CD4-positive, alpha-beta T cell (primary cell): Measurements from ENCODE around the gene LRRIQ1. TPM values are rescaled to one million over a fixed set of nuclear protein-coding genes. Genes with fewer than 3 reads are reported as not detected.

Experiments used
- ATAC-seq: fragments of 200-7000 bp; cut with Tn5 transposase; one replicate; pipeline ENCODE4 v1.10.0; 2022; ENCODE audit warnings: mild to moderate bottlenecking; ENCODE audit not compliant: poor library complexity
- CTCF ChIA-PET: fragments of 350-600 bp; sonication (Branson Sonifier 250); formaldehyde crosslinking; loops from one replicate; lab custom pipeline; 2021; ENCODE audit warnings: antibody characterized with exemption, inconsistent platforms; lab: Charles Lee
- POLR2A ChIA-PET: fragments of 350-600 bp; sonication (Branson Sonifier 250); formaldehyde crosslinking; loops from one replicate; lab custom pipeline; 2021; ENCODE audit warnings: antibody characterized with exemption, inconsistent platforms; lab: Charles Lee
- DNase-seq, 14 experiments: peaks; one replicate each; pipeline ENCODE4 v3.0.0-alpha.2; 2013 to 2020; ENCODE audit warnings: mixed read lengths in 2 of 14
- H3K27ac ChIP-seq, 2 donors: one replicate each; pipeline versions ENCODE4 v1.5.1 to v1.7.0; 2013; ENCODE audit warnings: low read length in 2 of 2, low read depth in 1 of 2, mild to moderate bottlenecking in 1 of 2
- H3K27me3 ChIP-seq, 2 experiments: 1 replicate in 1 of 2; 2 replicates in 1 of 2; pipeline versions ENCODE4 v1.6.1 to v1.7.0; 2013; ENCODE audit warnings: low read length in 2 of 2, control low read depth in 1 of 2, mild to moderate bottlenecking in 1 of 2, moderate library complexity in 1 of 2; ENCODE audit not compliant: insufficient read depth in 2 of 2, control insufficient read depth in 1 of 2
- H3K36me3 ChIP-seq: one replicate; pipeline ENCODE4 v1.6.1; 2013; ENCODE audit warnings: low read length, control low read depth; ENCODE audit not compliant: insufficient read depth
- H3K4me1 ChIP-seq: one replicate; pipeline ENCODE4 v1.6.1; 2013; ENCODE audit warnings: low read length, control low read depth; ENCODE audit not compliant: insufficient read depth
- H3K4me3 ChIP-seq: one replicate; pipeline ENCODE4 v1.5.1; 2013; ENCODE audit warnings: mild to moderate bottlenecking, low read length, moderate library complexity
- H3K9me3 ChIP-seq, 2 experiments: 1 replicate in 1 of 2; 2 replicates in 1 of 2; pipeline versions ENCODE4 v1.6.1 to v1.7.0; 2013; ENCODE audit warnings: low read length in 2 of 2, mild to moderate bottlenecking in 2 of 2, control low read depth in 1 of 2, moderate library complexity in 1 of 2; ENCODE audit not compliant: control insufficient read depth in 1 of 2, insufficient read depth in 1 of 2
- H3K27ac Mint-ChIP-seq: one replicate; pipeline ENCODE4 v1.8.0; 2020; ENCODE audit warnings: mixed read lengths
- H3K27me3 Mint-ChIP-seq: one replicate; pipeline ENCODE4 v1.8.0; 2021; ENCODE audit warnings: mixed read lengths
- H3K36me3 Mint-ChIP-seq: one replicate; pipeline ENCODE4 v1.8.0; 2021; ENCODE audit warnings: low read depth, mixed read lengths
- H3K4me1 Mint-ChIP-seq: one replicate; pipeline ENCODE4 v1.8.0; 2021; ENCODE audit warnings: low read depth, mixed read lengths
- H3K4me3 Mint-ChIP-seq: one replicate; pipeline ENCODE4 v1.8.0; 2020; ENCODE audit warnings: mild to moderate bottlenecking, mixed read lengths
- H3K9me3 Mint-ChIP-seq: one replicate; pipeline ENCODE4 v1.8.0; 2020; ENCODE audit warnings: mixed read lengths
- intact Hi-C, 2 experiments: fragments of 100-400 bp; cut with DNase I in 1 of 2; cut with micrococcal nuclease in 1 of 2; formaldehyde crosslinking; loops; one replicate each; pipeline versions ENCODE4 v1.15.1 to v1.9.0; 2023 to 2025; cut with DNase I, micrococcal nuclease
- total RNA-seq, 174 experiments: library from RNA in 2 of 174; stranded (reverse) in 2 of 174; gene quantifications; one replicate each; pipeline ENCODE4 v1.2.3 and lab custom pipeline; 2021 to 2026
- TF ChIP-seq, protein P1 (sequence below): fragments of 200-600 bp; IDR thresholded peaks from one replicate; pipeline ENCODE4 v1.8.0; 2022; ENCODE audit warnings: antibody characterized with exemption, mild to moderate bottlenecking

Gene LRRIQ1
- total RNA-seq, 2 experiments from 2014 or later: not detected

DNA sequence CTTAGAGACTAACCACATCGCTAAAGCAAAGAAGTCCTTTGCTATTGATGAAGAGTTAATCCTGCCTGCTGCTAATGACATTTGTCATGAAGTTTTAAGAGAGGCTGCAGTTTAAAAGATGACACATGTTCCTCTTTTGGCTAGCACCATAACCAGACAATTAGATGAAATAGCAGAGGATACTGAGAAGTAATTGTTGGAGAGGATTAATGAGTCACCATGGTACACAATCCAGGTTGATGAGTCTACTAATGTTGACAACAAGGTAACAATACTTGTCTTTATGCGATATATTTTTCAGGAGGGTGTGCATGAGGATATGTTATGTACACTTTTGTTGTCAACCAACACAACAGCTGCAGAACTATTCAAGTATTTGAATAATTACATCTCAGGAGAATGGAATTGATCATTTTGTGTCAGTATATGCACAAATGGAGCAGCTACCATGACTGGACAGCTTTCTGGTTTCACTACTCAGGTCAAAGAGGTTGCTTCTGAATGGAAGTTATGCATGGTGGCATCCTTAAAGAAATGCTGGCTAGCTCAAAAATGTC is 56.7 kb downstream of the LRRIQ1 start:
- H3K9me3 ChIP-seq: peaks cover 0 to 3% of the 10 kb centered on the region in 2 experiments
- H3K27me3 ChIP-seq: no peaks in the 10 kb centered on the region
- CTCF ChIA-PET: no interaction called here
- Mint-ChIP-seq H3K27ac (no peak overlapping the region), H3K4me3 (no peak overlapping the region), H3K36me3 (no peaks in the 10 kb centered on the region), H3K4me1 (no peaks in the 10 kb centered on the region), H3K27me3 (no peaks in the 10 kb centered on the region), H3K9me3 (peaks cover 4% of the 10 kb centered on the region)
- TF ChIP-seq, protein P1, sequence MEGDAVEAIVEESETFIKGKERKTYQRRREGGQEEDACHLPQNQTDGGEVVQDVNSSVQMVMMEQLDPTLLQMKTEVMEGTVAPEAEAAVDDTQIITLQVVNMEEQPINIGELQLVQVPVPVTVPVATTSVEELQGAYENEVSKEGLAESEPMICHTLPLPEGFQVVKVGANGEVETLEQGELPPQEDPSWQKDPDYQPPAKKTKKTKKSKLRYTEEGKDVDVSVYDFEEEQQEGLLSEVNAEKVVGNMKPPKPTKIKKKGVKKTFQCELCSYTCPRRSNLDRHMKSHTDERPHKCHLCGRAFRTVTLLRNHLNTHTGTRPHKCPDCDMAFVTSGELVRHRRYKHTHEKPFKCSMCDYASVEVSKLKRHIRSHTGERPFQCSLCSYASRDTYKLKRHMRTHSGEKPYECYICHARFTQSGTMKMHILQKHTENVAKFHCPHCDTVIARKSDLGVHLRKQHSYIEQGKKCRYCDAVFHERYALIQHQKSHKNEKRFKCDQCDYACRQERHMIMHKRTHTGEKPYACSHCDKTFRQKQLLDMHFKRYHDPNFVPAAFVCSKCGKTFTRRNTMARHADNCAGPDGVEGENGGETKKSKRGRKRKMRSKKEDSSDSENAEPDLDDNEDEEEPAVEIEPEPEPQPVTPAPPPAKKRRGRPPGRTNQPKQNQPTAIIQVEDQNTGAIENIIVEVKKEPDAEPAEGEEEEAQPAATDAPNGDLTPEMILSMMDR: no peak
- intact Hi-C loops: no loop called here
- no peak overlapping the region for H3K27ac ChIP-seq
- no peak for ATAC-seq
- POLR2A ChIA-PET: no interaction called here
- no peak overlapping the region for H3K4me3 ChIP-seq
- no peak for DNase-seq
- no peaks in the 10 kb centered on the region for H3K4me1 ChIP-seq
- no peaks in the 10 kb centered on the region for H3K36me3 ChIP-seq

DNA sequence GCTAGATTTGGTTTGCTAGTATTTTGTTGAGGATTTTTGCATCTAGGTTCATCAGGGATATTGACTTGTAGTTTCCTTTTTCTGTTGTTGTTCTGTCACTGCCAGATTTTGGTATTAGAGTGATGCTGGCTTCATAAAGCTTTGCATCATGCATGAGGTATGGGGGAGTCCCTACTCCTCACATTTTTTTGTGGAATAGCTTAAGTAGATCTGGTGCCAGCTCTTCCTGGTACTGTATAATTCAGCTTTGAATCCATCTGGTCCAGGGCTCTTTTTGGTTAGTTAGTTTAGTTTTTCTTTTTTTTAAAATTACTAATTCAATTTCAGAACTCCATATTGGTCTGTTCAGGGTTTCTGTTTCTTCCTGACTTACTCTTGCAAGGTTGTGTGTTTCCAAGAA is 59.4 kb downstream of the LRRIQ1 start:
- H3K4me3 ChIP-seq: no peak overlapping the region
- Mint-ChIP-seq H3K27me3 (no peaks in the 10 kb centered on the region), H3K4me3 (no peak overlapping the region), H3K27ac (no peak overlapping the region), H3K9me3 (peaks cover 4% of the 10 kb centered on the region), H3K4me1 (no peaks in the 10 kb centered on the region), H3K36me3 (no peaks in the 10 kb centered on the region)
- ChIA-PET CTCF (no interaction called here), POLR2A (no interaction called here)
- intact Hi-C loops: no loop called here
- no peak overlapping the region for H3K27ac ChIP-seq
- no peaks in the 10 kb centered on the region for H3K27me3 ChIP-seq
- ATAC-seq (no peak), DNase-seq (no peak)
- H3K36me3 ChIP-seq: no peaks in the 10 kb centered on the region
- H3K4me1 ChIP-seq: no peaks in the 10 kb centered on the region
- H3K9me3 ChIP-seq: no peaks in the 10 kb centered on the region
- TF ChIP-seq, protein P1: no peak

DNA sequence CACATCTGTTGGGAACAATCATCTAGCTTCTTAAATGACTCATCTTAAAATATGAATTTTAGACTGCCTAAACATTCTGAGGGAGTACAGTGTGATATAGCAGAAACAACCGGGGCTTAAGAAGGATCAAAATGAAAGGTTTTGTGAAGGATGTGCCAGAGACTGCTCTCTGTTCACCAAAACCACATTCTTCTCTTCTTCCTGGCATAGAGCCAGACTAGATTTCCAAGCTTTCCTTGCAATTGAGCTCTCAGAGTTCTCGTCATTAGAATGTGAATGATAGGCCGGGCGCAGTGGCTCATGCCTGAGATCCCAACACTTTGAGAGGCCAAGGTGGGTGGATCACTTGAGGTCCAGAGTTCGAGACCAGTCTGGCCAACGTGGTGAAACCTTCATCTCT is 94.5 kb downstream of the LRRIQ1 start:
- ATAC-seq (no peak), DNase-seq (no peak)
- Histone ChIP-seq H3K4me3 (no peak overlapping the region), H3K9me3 (no peaks in the 10 kb centered on the region), H3K4me1 (no peaks in the 10 kb centered on the region), H3K27ac (no peak overlapping the region), H3K36me3 (no peaks in the 10 kb centered on the region), H3K27me3 (no peaks in the 10 kb centered on the region)
- H3K4me1 Mint-ChIP-seq: no peaks in the 10 kb centered on the region
- no peaks in the 10 kb centered on the region for H3K36me3 Mint-ChIP-seq
- H3K27ac Mint-ChIP-seq: no peak overlapping the region
- TF ChIP-seq, protein P1: no peak
- no peak overlapping the region for H3K4me3 Mint-ChIP-seq
- ChIA-PET CTCF (no interaction called here), POLR2A (no interaction called here)
- intact Hi-C loops: no loop called here
- H3K9me3 Mint-ChIP-seq: no peaks in the 10 kb centered on the region
- H3K27me3 Mint-ChIP-seq: no peaks in the 10 kb centered on the region
